ENCODE data around the gene ASIC4. TPM values are rescaled to one million over a fixed set of nuclear protein-coding genes. Genes with fewer than 3 reads are reported as not detected.

Gene ASIC4
- total RNA-seq, 1 experiment from 2014 or later = 0.21 TPM

DNA sequence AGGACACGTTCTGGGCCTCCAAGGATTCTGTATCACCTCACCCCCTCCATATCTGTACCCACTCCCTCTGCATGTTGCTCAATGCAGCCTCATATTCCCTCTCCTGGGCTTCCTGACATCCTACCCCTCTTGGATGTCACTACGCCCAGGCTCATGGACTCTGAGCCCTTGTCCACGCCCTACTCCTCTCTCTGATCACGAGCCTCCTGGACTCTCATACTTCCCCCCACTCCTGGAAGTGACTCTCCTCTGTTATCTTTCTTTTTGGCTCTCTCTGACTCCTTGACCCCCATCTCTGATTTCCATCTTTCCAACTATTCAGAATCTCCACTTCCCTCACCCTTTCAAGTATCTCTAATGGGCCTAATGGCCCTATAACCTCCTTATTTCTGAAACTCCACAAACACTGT, 31.7 kb downstream of the ASIC4 start:
- ChIA-PET CTCF (no interaction called here), POLR2A (interaction anchor here (0.6 kb wide), 1 partner anchor 141 kb away, joined by 8 read pairs; no protein-coding TSS in a partner anchor)
- in situ Hi-C loops (cut with HindIII; ENCODE audit: low pct_unique_long_range_greater_than_20kb, low sequenced_read_pairs) = no loop called here
- Histone ChIP-seq H3K4me1 (ENCODE audit: control insufficient read depth, insufficient read depth, low read length) (peaks cover 9% of the 10 kb centered on the region; the same call in 1 of the 2 replicates), H3K9me3 (ENCODE audit: control insufficient read depth, insufficient read depth, low read depth, low read length) (no peaks in the 10 kb centered on the region), H3K4me3 (ENCODE audit: low read depth in 2 of 2, low read length in 2 of 2) (no peak overlapping the region), H3K36me3 (ENCODE audit: control insufficient read depth, insufficient read depth, low read length) (0 out of 2 replicates have a peak, but pooled peaks cover 2% of the 10 kb centered on the region), H3K27me3 (ENCODE audit: control insufficient read depth, insufficient read depth, low read length) (no peaks in the 10 kb centered on the region), H3K27ac (ENCODE audit: low read length) (no peak overlapping the region)
- no peak for TF ChIP-seq POLR2AphosphoS5 (IDR thresholded peaks at IDR 0.05; ENCODE audit: low read depth, low read length)
- TF ChIP-seq, protein P1, sequence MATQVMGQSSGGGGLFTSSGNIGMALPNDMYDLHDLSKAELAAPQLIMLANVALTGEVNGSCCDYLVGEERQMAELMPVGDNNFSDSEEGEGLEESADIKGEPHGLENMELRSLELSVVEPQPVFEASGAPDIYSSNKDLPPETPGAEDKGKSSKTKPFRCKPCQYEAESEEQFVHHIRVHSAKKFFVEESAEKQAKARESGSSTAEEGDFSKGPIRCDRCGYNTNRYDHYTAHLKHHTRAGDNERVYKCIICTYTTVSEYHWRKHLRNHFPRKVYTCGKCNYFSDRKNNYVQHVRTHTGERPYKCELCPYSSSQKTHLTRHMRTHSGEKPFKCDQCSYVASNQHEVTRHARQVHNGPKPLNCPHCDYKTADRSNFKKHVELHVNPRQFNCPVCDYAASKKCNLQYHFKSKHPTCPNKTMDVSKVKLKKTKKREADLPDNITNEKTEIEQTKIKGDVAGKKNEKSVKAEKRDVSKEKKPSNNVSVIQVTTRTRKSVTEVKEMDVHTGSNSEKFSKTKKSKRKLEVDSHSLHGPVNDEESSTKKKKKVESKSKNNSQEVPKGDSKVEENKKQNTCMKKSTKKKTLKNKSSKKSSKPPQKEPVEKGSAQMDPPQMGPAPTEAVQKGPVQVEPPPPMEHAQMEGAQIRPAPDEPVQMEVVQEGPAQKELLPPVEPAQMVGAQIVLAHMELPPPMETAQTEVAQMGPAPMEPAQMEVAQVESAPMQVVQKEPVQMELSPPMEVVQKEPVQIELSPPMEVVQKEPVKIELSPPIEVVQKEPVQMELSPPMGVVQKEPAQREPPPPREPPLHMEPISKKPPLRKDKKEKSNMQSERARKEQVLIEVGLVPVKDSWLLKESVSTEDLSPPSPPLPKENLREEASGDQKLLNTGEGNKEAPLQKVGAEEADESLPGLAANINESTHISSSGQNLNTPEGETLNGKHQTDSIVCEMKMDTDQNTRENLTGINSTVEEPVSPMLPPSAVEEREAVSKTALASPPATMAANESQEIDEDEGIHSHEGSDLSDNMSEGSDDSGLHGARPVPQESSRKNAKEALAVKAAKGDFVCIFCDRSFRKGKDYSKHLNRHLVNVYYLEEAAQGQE (IDR thresholded peaks at IDR 0.05; ENCODE audit: insufficient read depth in 1 of 2, low read depth in 2 of 2, low read length in 1 of 2) = no peak
- no peak for TF ChIP-seq TCF7L2 (IDR thresholded peaks at IDR 0.05; ENCODE audit: low read depth, low read length)
- no peak for TF ChIP-seq CTCF (IDR thresholded peaks at IDR 0.05)
- TF ChIP-seq SIN3A (IDR thresholded peaks at IDR 0.05; ENCODE audit: borderline replicate concordance, insufficient read depth, low read depth, low read length) = no peak
- no TSS peak for BruUV-seq (replicated peaks)
- intact Hi-C loops (cut with micrococcal nuclease; ENCODE audit: unreplicated experiment) = no loop called here
- ATAC-seq = no peak
- no peak for DNase-seq (ENCODE audit: low read depth, low spot score)

- Histone ChIP-seq H3K27me3 (ENCODE audit: control insufficient read depth, insufficient read depth, low read length) (no peaks in the 10 kb centered on the region), H3K4me3 (ENCODE audit: low read depth in 2 of 2, low read length in 2 of 2) (no peak overlapping the region), H3K4me1 (ENCODE audit: control insufficient read depth, insufficient read depth, low read length) (peaks cover 4% of the 10 kb centered on the region; the same call in 1 of the 2 replicates), H3K9me3 (ENCODE audit: control insufficient read depth, insufficient read depth, low read depth, low read length) (no peaks in the 10 kb centered on the region), H3K27ac (ENCODE audit: low read length) (no peak overlapping the region), H3K36me3 (ENCODE audit: control insufficient read depth, insufficient read depth, low read length) (no peaks in the 10 kb centered on the region)
- no peak for TF ChIP-seq TCF7L2 (IDR thresholded peaks at IDR 0.05; ENCODE audit: low read depth, low read length)
- TF ChIP-seq SIN3A (IDR thresholded peaks at IDR 0.05; ENCODE audit: borderline replicate concordance, insufficient read depth, low read depth, low read length) = no peak
- TF ChIP-seq CTCF (IDR thresholded peaks at IDR 0.05) = no peak
- no peak for TF ChIP-seq POLR2AphosphoS5 (IDR thresholded peaks at IDR 0.05; ENCODE audit: low read depth, low read length)
- TF ChIP-seq, protein P1 (IDR thresholded peaks at IDR 0.05; ENCODE audit: insufficient read depth in 1 of 2, low read depth in 2 of 2, low read length in 1 of 2) = no peak
- in situ Hi-C loops (cut with HindIII; ENCODE audit: low pct_unique_long_range_greater_than_20kb, low sequenced_read_pairs) = no loop called here
- ChIA-PET CTCF (no interaction called here), POLR2A (no interaction called here)
- intact Hi-C loops (cut with micrococcal nuclease; ENCODE audit: unreplicated experiment) = no loop called here
- no TSS peak for BruUV-seq (replicated peaks)
- DNase-seq (ENCODE audit: low read depth, low spot score) (no peak), ATAC-seq (no peak)
Measured at GRCh38 chr2:219547621-219548020, 33.3 kb downstream of the ASIC4 start.
